Measurements from ENCODE around the gene CAMK1.

DNA sequence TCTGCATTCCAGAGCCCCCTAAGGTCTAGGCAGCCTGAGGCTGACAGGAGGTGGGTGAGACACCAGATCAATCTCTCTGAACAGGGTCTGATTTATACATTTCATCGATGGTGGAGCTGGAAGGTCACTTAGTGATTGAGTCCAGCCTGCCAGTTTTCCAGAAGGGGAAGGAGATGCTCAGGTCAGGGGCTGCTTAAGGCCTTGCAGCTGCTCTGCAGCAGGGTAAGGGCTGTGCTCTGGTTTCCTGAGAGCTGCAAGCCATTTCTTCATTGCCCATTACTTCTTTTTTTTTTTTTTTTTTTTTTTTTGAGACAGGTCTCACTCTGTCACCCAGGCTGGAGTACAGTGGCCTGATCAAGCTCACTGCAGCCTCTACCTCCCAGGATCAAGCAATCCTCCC, 11.8 kb upstream of the CAMK1 start:
- TF ChIP-seq, protein P1, sequence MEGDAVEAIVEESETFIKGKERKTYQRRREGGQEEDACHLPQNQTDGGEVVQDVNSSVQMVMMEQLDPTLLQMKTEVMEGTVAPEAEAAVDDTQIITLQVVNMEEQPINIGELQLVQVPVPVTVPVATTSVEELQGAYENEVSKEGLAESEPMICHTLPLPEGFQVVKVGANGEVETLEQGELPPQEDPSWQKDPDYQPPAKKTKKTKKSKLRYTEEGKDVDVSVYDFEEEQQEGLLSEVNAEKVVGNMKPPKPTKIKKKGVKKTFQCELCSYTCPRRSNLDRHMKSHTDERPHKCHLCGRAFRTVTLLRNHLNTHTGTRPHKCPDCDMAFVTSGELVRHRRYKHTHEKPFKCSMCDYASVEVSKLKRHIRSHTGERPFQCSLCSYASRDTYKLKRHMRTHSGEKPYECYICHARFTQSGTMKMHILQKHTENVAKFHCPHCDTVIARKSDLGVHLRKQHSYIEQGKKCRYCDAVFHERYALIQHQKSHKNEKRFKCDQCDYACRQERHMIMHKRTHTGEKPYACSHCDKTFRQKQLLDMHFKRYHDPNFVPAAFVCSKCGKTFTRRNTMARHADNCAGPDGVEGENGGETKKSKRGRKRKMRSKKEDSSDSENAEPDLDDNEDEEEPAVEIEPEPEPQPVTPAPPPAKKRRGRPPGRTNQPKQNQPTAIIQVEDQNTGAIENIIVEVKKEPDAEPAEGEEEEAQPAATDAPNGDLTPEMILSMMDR (IDR thresholded peaks at IDR 0.05) = no peak
- TF ChIP-seq POLR2A (IDR thresholded peaks at IDR 0.05) = no peak

All from body of pancreas (tissue), 4 donors.